ENCODE data around the gene FBRSL1. TPM values are rescaled to one million over a fixed set of nuclear protein-coding genes. Genes with fewer than 3 reads are reported as not detected.

The FBRSL1 gene
- total RNA-seq, 4 donors from 2014 or later, result 23.3 to 306 (median 49.7) TPM

DNA sequence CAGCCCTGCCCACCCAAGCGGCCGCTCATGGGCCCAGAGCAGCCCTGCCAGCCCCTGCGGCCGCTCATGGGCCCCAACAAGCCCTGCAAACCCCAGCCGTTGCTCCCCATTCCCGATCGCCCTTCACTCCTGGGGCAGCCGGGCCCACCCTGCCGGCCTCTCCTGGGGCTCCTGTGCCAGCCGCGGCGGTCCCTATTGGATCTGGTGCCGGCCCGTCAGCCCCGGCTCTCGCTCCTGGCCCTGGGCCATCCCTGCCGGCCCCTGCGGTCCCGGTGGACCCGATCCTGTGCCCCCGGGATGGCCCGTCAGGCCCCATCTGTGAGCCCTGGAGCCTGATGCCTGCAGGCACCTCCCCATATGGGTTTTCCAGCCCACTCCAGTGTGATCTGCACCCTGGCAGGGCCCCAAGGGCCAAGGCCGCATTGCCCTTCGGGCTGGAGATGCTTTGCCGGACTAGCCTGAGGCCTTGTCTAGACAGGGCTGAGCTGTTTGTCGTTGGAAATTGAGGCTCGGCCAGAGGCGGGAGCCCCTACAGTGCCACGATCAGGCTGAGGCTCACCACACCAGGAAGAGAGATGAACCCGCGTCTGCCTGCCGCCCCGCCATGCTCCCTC is 20.3 kb downstream of the FBRSL1 start:
- H3K27ac ChIP-seq, result no peak overlapping the region
- H3K27me3 ChIP-seq, result no peaks in the 10 kb centered on the region
- in situ Hi-C loops (cut with MboI; ENCODE audit: low pct_ligation_motif_present in 1 of 4, low pct_unique_long_range_greater_than_20kb in 1 of 4, low sequenced_read_pairs in 3 of 4), result loop anchor here in 2 of 4 donors (25.0 kb wide), 1 partner anchor 98 kb away; no protein-coding TSS in a partner anchor
- no peak overlapping the region for H3K4me3 ChIP-seq
- TF ChIP-seq POLR2A (IDR thresholded peaks at IDR 0.05), result no peak
- TF ChIP-seq EP300 (IDR thresholded peaks at IDR 0.05; ENCODE audit: low read depth), result no peak
- TF ChIP-seq, protein P1, sequence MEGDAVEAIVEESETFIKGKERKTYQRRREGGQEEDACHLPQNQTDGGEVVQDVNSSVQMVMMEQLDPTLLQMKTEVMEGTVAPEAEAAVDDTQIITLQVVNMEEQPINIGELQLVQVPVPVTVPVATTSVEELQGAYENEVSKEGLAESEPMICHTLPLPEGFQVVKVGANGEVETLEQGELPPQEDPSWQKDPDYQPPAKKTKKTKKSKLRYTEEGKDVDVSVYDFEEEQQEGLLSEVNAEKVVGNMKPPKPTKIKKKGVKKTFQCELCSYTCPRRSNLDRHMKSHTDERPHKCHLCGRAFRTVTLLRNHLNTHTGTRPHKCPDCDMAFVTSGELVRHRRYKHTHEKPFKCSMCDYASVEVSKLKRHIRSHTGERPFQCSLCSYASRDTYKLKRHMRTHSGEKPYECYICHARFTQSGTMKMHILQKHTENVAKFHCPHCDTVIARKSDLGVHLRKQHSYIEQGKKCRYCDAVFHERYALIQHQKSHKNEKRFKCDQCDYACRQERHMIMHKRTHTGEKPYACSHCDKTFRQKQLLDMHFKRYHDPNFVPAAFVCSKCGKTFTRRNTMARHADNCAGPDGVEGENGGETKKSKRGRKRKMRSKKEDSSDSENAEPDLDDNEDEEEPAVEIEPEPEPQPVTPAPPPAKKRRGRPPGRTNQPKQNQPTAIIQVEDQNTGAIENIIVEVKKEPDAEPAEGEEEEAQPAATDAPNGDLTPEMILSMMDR (IDR thresholded peaks at IDR 0.05), result no peak
- TF ChIP-seq POLR2AphosphoS5 (IDR thresholded peaks at IDR 0.05), result no peak
- intact Hi-C loops (cut with DNase I; ENCODE audit: low total_unique reads), result no loop called here
- no peak for DNase-seq
- H3K4me1 ChIP-seq, result peaks cover 12 to 25% (median 17%) of the 10 kb centered on the region in 4 donors
- WGBS, 2 donors (ENCODE audit: low coverage in 1 of 2), result 95% methylated on average over 28 of the region's 33 CpGs; no CpG with 5 or more reads in 1 of the 2 donors
- H3K36me3 ChIP-seq, result no peaks in the 10 kb centered on the region
- H3K9me3 ChIP-seq, result no peaks in the 10 kb centered on the region

DNA sequence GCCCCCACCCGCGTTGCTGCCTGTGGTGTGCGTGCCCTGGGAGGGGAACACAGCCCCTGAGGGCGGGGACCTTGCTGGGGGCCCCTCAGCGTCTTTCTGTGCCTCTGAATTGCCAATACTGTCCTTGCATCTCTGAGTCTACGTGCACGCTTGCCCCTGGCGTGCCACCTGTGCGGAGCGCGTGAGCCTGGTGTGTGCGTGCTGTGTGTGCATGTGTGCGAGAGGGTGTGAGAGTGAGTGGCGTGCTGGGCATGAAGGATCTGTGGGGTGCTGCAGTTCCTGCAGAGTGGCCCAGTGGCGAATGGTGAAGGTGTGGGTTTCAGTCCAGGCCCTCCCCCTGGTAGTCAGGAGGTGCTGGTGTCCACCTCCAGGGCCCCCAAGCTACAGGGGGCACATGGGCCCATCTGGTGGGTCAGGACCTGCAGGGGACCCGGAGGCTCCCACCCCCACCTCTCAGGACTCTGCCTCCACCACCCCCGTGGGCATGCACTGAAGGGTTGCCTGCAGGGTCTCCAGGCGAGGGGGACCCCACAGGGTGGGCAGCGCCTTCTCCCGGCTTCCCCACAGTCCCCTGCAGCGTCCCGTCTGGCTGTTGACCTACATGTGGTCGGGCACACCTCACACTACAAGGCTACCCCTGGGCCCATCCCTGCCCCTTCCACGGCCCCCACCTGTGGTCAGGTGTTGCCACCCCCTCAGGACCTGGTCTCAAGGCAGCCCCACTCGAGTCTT is 21.0 kb downstream of the FBRSL1 start:
- Histone ChIP-seq H3K27me3 (no peaks in the 10 kb centered on the region), H3K4me3 (no peak overlapping the region), H3K36me3 (no peaks in the 10 kb centered on the region), H3K27ac (no peak overlapping the region), H3K9me3 (no peaks in the 10 kb centered on the region), H3K4me1 (peaks cover 5 to 18% (median 11%) of the 10 kb centered on the region in 4 donors)
- TF ChIP-seq EP300 (IDR thresholded peaks at IDR 0.05; ENCODE audit: low read depth) (no peak), POLR2AphosphoS5 (IDR thresholded peaks at IDR 0.05) (no peak), POLR2A (IDR thresholded peaks at IDR 0.05) (no peak)
- TF ChIP-seq, protein P1 (IDR thresholded peaks at IDR 0.05), result no peak
- DNase-seq, result no peak
- intact Hi-C loops (cut with DNase I; ENCODE audit: low total_unique reads), result no loop called here
- in situ Hi-C loops (cut with MboI; ENCODE audit: low pct_ligation_motif_present in 1 of 4, low pct_unique_long_range_greater_than_20kb in 1 of 4, low sequenced_read_pairs in 3 of 4), result loop anchor here in 2 of 4 donors (25.0 kb wide), 1 partner anchor 99 kb away; no protein-coding TSS in a partner anchor
- 93% methylated on average over 23 of the region's 25 CpGs; no CpG with 5 or more reads in 1 of the 2 donors for WGBS, 2 donors (ENCODE audit: low coverage in 1 of 2)

DNA sequence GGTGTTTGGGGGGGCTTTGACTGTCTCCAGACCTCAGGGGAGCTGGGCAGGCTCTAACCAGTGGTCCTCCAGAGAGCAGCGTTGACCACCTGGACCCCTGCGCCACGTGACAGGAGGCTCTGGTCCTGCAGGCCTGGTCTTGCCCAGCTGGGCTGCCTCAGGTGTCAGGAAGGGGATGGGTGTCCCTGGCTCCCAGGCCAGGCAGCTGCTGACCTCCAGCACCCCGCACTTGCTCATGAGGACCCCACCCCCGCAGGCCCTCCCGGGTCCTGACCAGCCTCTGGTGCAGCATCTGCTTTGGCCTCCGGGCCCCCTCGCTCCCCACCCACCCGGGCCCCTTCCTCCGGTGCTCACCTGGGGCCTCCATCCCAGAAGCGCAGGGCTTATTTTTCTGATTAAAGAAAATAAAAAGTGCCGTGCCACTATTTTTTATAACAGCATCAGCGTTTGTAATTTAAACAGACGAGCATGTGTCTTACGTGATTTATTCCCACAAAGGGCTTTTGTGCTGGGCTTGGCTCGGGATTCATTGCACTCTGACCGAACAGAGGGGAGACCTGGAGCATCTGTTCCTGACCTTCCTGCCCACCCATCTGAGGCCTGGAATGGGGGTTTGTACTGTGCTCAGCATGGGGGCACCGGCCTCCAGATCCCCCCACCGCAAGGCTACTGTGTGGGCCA is 21.7 kb downstream of the FBRSL1 start:
- Histone ChIP-seq H3K27ac (no peak overlapping the region), H3K36me3 (no peaks in the 10 kb centered on the region), H3K4me3 (no peak overlapping the region), H3K27me3 (no peaks in the 10 kb centered on the region), H3K9me3 (no peaks in the 10 kb centered on the region), H3K4me1 (peaks cover 0 to 11% (median 4%) of the 10 kb centered on the region in 4 donors)
- intact Hi-C loops (cut with DNase I; ENCODE audit: low total_unique reads), result no loop called here
- DNase-seq, result no peak
- no peak for TF ChIP-seq EP300 (IDR thresholded peaks at IDR 0.05; ENCODE audit: low read depth)
- no peak for TF ChIP-seq POLR2A (IDR thresholded peaks at IDR 0.05)
- TF ChIP-seq, protein P1 (IDR thresholded peaks at IDR 0.05), result no peak
- no peak for TF ChIP-seq POLR2AphosphoS5 (IDR thresholded peaks at IDR 0.05)
- WGBS, 2 donors (ENCODE audit: low coverage in 1 of 2), result 58 to 84% methylated on average over 7 to 19 of the region's 19 CpGs
- in situ Hi-C loops (cut with MboI; ENCODE audit: low pct_ligation_motif_present in 1 of 4, low pct_unique_long_range_greater_than_20kb in 1 of 4, low sequenced_read_pairs in 3 of 4), result loop anchor here in 2 of 4 donors (25.0 kb wide), 1 partner anchor 99 kb away; no protein-coding TSS in a partner anchor

All from transverse colon (tissue), 4 donors.